HG03095 (cell line): Measurements from ENCODE around the gene SUFU.
"Not testable (repeated sequence)": the region's sequence is repeated elsewhere in the genome, so short reads cannot be mapped to it uniquely, and the experiment has no call there.

Experiments
- ATAC-seq: cut with Tn5 transposase; IDR thresholded peaks from one replicate; pipeline ENCODE4 v1.9.1; 2021; ENCODE audit warnings: moderate library complexity; ENCODE audit not compliant: unreplicated experiment

SUFU gene

DNA sequence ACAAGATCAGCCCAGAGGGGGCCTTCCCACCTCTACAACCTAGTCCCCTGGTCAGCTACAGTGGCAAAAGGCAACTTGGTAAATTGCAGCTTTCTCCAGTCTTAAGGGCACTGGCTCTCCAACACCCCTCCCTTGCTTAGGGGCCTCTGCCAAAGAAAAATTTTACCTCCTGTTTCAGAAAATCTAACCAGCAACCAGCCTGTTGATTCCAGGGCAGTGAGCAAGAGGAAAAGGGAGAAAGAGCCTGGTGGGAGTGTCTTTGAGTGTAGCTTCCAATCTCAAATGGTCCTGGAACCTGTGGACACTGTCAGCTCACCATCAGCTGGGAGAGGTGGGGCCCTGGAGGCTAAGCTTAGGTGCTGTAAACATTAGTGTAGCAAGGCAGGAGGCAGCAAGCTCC is 24.1 kb upstream of the SUFU start:
- no peak for ATAC-seq

- no peak for ATAC-seq
Measured at GRCh38 chr10:102480396-102480795, 23.4 kb upstream of the SUFU start.

DNA sequence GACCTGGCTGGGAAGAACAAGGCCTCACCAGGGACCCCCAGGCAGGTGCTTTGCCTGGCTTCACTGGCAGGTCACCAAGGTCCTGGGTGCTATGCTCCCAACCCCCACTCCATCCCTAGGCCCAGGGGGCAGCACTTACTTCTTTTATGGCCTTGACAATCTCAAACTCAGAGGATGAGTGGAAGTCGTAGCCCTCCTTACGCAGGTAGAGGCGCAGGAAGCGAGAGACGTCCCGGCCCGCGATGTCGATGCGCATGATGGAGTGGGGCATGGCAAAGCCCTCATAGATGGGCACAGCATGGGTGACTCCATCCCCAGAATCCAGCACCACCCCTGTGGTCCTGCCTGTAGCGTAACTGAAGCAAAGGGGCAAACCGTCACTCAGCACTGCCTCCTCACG is 19.8 kb upstream of the SUFU start:
- no peak for ATAC-seq

DNA sequence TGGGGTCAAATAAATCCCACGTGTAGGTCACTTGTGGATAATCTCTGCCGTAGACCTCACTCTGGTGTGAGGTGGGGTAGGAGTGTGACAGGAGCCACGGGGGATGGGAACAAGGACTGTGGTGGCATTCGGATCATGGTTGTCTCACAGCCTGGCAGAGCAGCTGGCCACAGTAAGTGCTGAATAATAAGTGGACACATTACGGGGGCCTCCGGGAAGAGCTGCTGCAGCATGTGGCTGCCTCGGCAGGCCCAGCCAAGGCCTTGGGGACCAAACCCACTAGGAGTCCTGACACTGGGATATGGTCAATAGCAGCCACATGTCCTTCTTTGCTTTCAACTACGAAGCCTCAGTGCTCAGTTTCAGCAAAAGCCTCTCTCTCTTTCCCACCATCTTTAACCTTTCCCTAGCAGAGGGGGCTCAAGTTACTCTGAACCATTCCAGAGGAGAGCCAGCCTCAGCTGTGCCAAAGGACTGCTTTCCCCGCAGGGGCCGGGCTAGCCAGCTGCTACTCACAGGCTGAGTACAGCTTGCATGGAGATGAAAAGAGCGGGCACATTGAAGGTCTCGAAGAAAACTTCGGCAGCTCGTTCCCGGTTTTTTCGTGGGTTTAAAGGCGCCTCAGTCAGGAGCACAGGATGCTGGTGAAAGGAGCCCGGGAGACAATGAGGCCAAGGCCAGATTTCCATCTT is 18.5 kb upstream of the SUFU start:
- ATAC-seq, result no peak

DNA sequence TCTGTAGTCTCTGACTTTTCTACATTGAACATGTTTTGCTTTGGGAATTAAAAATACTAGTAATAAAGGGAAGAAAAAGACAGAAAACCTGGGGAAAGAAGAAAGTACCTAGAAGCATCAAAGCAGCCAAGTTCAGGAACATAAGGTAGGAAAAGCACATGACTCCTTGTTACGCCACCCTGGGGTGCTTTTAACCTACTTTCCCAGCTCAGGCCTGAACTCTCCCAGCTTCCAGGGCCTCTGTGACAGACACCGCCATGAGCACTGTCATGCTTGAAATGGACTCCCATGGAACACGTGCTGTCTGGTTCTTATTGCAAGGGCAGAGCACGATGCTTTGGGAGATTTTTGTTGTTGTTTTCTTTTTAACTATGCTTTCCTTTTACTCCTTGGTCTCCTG is 12.6 kb upstream of the SUFU start:
- ATAC-seq, result no peak

- ATAC-seq, result no peak
Measured at GRCh38 chr10:102492344-102492939, 11.3 kb upstream of the SUFU start.

- no peak for ATAC-seq
Measured at GRCh38 chr10:102492983-102493382, 10.8 kb upstream of the SUFU start.

- ATAC-seq, result no peak
Measured at GRCh38 chr10:102493771-102494170, 10.0 kb upstream of the SUFU start.

DNA sequence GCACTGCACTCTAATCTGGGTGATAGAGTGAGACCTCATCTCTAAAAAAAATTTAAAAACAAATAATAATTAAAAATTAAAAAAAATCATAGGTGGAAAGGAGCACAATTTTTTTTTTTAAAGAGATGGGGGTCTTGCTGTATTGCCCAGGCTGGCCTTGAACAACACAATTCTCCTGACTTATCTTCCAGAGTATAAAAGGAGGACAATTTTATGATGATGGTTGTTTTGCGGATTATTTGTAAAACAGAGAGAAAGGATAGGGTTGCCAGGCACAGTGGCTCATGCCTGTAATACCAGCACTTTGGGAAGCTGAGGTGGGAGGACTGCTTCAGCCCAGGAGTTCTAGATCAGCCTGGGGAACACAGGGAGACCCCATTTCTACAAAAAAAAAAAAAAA is 6.2 kb upstream of the SUFU start:
- ATAC-seq, result no peak

DNA sequence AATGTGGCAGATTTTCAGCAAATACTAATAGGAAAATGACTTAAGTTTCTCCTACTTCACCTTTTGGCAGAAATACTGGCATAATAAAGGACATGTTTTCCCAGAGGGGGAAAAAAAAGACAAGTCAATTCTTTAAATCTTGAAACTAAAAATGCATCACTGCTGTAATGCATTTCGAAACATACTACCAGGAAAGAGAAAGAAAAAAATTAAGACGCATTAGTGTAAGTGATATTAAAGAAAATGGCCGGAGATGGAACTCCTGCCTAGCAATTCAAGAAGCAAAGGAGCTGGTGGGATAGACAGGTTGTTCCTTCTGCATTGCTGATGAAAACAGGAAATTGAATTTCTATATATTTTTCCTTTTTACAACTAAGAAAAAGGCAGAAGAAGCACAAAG is 4.4 kb upstream of the SUFU start:
- no peak for ATAC-seq

DNA sequence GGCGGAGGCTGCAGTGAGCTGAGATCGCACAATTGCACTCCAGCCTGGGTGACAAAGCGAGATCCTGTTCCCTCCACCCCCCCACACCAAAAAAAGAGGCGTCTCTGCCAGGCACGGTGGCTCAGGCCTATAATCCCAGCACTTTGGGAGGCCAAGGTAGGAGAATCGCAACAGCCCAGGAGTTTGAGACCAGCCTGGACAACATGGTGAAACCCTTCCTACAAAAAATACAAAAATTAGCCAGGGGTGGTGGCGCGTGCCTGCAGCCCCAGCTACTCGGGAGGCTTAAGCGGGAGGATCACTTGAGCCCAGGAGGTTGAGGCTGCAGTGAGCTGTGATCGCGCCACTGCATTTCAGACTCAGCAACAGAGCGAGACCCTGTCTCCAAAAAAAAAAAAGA is 3.1 kb upstream of the SUFU start:
- not testable (repeated sequence) for ATAC-seq

GRCh38 chr10:102501201-102502028 is 2.4 kb upstream of the SUFU start:
- no peak for ATAC-seq

DNA sequence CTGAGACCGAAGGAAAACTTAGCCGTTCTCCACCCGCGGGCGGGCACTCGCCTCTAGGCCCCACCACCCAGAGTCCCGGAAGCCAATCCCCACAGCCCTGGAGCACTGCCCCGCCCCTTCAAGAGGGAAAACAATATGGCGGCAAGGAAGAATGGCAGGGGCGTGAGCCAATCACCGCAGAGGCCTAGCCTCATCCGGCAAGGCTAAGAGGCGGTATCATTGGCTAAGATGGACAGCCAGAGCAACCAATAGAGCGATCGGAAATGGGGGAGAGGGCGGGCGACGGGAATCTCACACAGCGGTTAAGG is 1.8 kb upstream of the SUFU start:
- peak; percentile 62 for ATAC-seq

- ATAC-seq, result peak; percentile 49
Measured at GRCh38 chr10:102502337-102503151, 1.2 kb upstream of the SUFU start, which contains the start of gene ACTR1A. Gene ACTR1A, minus strand, starts transcription at chr10:102502712. Its CDS starts 65 bp downstream, at chr10:102502647.

DNA sequence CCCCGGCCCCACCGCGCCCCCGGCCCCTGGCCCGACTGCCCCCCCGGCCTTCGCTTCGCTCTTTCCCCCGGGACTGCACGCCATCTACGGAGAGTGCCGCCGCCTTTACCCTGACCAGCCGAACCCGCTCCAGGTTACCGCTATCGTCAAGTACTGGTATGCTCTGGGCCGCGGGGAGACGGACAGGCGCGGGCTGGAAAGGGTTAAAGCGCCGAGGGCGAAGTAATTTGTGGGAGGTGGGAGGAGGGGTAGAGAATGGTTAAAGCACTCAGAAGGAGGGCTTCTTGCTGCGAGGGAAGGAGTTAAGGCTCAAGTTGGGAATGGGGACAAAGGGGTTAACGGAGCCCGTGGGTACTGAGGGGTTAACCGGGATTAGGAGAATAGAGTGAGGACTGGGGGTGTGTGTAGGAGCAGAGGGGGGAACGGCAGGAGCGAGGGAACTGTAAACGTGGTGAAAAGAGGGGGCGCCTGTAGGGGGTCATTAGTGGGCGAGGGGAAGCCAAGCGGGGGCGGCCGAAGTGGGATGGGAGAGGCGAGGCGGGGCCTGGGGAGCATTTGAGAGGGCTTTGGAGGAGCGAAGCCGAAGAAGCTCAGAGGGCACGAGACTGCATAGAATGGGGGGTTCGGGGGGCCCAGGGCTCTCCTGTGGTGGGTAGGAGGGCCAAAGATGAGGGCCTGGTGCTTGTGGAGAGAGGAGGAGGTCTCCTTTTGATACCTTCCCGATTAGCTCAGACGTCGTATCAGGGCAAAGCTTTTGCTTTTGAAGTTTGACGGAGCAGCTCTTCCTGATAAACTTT is 605 bp downstream of the SUFU start:
- ATAC-seq, result no peak

DNA sequence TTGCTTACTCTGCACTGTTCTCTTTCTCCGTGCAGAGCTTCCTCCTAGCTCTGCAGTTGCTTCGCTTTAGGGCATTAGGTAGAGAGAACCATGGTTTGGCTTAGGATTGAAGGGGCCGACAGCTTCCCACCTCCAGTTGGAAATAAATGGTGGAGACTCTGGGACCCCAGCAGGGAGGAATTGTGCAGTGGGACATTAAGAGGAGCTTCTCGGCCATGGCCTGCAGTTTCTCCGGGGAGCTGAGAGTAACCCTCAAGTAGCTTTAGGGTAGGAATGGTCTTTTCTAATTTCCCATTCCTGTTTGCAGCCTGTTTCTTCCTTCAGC is 1.2 kb downstream of the SUFU start:
- ATAC-seq, result no peak

DNA sequence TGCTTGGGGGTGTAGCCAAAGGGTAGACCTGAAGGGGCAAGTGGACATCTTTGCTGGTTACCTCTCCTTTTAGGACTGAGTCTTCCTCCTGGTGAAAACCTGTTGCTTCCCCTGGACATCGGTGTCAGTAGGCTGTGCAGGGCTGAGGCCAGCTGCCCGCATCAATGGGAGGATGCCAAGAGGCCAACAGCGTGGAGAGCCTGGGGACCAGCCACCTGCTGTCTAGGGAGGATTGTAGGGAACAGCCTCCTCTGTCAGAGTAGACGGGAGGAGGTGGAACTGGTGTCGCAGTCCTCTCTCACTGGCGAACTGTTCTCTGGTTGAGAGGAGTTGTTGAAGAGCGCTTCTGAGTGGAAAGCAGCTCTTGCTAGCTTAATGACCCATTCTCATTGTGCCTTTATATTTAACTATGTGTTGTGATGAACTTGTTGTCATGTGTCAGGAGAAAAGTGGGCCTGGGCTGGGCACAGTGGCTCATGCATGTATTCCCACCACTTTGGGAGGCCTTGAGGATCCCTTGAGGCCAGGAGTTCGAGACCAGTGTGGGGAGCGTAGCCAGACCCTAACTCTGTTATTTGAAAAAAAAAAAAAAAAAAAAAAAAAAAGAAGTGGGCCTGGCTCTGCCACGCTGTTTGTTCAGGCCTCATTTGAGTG is 1.8 kb downstream of the SUFU start:
- no peak for ATAC-seq

- no peak for ATAC-seq
Measured at GRCh38 chr10:102507521-102507920, 3.7 kb downstream of the SUFU start.

- no peak for ATAC-seq
Measured at GRCh38 chr10:102508506-102508905, 4.7 kb downstream of the SUFU start.

DNA sequence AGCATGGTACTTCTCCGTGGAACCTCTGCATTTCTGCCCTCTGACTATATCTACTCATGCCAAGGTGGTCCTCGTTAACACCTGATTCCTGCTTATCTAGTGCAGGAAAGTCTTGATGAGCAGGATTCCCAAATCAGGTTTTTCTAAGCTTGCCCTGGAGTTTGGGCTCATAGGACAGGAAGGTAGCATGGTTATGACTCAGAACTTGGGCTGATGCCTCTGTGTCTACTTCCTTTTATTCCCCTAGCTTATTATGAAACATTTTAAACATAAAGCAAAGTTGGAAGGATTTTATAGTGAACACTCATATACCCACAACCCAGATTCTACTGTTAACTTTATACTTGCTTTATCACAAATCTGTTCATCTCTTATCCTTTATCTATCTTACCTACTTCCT is 5.6 kb downstream of the SUFU start:
- no peak for ATAC-seq
